ENCODE measurements around the gene CST2. TPM values are rescaled to one million over a fixed set of nuclear protein-coding genes. Genes with fewer than 3 reads are reported as not detected.
"Not testable (repeated sequence)": the region's sequence is repeated elsewhere in the genome, so short reads cannot be mapped to it uniquely, and the experiment has no call there.

Gene CST2, protein sequence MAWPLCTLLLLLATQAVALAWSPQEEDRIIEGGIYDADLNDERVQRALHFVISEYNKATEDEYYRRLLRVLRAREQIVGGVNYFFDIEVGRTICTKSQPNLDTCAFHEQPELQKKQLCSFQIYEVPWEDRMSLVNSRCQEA
- polyA plus RNA-seq (ENCODE audit: insufficient read length in 4 of 4): not detected

DNA sequence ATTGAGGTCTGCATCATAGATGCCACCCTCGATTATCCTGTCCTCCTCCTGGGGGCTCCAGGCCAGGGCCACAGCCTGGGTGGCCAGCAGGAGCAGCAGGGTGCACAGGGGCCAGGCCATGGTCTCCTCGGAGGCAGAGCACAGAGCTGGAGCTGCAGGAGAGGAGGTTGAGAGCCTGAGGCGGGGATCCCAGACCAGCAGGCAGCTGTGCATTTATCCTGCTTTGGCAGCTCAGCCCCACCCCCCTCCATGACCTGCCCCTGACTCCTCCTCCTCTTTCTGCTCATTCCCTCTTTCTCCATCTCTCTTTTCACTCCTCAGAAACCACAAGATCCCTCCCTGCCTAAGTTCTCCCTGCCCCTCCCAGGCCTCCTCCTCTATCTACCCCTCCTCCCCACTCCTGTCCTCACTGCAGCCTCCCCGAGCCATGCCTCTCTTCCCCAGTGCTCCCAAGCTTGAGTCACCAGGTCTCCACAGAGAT is at the start of gene CST2:
TSS of gene CST2 (minus strand) at position 189 of the 481 bp plus-strand sequence. CDS start at position 120, 69 bp downstream.
- no peak for DNase-seq (ENCODE audit: low read depth in 4 of 4, low spot score in 3 of 4)

GRCh38 chr20:23875606-23876237 is 49.2 kb upstream of the CST2 start:
- DNase-seq (ENCODE audit: low read depth in 4 of 4, low spot score in 3 of 4): no peak

- no peak for DNase-seq (ENCODE audit: low read depth in 4 of 4, low spot score in 3 of 4)
Measured at GRCh38 chr20:23874747-23875146, 48.2 kb upstream of the CST2 start.

DNA sequence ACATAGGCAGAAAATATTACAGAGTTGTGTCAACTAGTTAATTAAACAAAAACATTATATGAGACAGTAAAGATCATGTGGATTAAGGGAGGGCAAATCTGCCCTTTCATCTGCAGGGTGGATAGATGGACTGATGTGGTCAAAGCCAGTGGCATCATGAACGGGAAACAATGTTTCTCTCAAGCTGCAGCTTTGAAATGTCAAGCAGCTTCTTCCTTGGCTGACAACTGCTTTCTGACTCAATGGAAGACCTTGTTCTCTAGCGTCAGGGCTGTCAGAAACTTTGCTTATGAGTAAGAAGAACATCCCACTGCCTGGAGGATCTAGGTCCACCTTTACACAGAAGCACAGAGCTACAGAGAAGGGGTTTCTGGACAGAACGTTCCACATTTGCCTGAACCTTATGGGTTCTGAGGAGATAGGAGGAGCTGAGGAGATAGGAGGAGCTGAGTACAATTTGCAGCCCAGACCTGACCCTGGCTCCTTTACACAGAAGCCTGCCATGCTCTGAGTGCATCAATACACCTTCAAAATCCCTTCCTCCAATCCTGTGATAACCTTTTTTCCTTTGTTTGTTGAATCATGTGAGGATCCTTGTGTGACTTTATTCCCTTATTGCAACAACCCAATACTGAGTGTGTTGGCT is 47.0 kb upstream of the CST2 start:
- DNase-seq (ENCODE audit: low read depth in 4 of 4, low spot score in 3 of 4): no peak

GRCh38 chr20:23872065-23872464 is 45.5 kb upstream of the CST2 start:
- no peak for DNase-seq (ENCODE audit: low read depth in 4 of 4, low spot score in 3 of 4)

- no peak for DNase-seq (ENCODE audit: low read depth in 4 of 4, low spot score in 3 of 4)
Measured at GRCh38 chr20:23870461-23870860, 43.9 kb upstream of the CST2 start.

DNA sequence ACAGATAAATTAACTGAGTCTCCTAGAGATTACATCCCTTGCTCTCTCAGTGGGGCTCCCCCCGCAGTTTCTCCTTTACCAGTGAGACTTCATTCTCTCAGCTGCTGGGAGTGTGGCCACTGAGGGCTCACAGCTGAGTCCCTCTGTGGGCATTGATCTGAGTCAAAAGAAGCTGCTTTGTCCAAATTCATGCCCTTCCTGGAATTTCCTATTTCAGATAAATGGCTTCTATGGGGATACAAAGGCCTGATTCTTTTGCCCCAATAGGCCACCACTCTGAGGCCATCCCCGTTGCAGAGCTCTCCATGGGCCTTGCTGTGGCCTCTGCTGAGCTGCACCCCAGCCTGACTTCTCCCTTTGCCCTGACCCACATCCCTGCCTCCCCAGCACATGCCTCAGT is 43.0 kb upstream of the CST2 start:
- DNase-seq (ENCODE audit: low read depth in 4 of 4, low spot score in 3 of 4): no peak

GRCh38 chr20:23868321-23868720 is 41.8 kb upstream of the CST2 start:
- DNase-seq (ENCODE audit: low read depth in 4 of 4, low spot score in 3 of 4): no peak

GRCh38 chr20:23867152-23867776 is 40.7 kb upstream of the CST2 start:
- DNase-seq (ENCODE audit: low read depth in 4 of 4, low spot score in 3 of 4): no peak

DNA sequence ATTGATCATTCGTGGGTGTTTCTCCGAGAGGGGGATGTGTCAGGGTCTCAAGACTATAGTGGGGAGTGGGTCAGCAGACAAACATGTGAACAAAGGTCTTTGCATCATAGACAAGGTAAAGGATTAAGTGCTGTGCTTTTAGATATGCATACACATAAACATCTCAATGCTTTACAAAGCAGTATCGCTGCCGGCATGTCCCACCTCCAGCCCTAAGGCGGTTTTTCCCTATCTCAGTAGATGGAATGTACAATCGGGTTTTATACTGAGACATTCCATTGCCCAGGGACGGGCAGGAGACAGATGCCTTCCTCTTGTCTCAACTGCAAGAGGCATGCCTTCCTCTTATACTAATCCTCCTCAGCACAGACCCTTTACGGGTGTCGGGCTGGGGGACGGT is 34.2 kb upstream of the CST2 start:
- DNase-seq (ENCODE audit: low read depth in 4 of 4, low spot score in 3 of 4): not testable (repeated sequence)

- DNase-seq (ENCODE audit: low read depth in 4 of 4, low spot score in 3 of 4): peak in 3 of 4 donors; percentile 10 to 45 (median 30)
Measured at GRCh38 chr20:23857962-23858595, 31.6 kb upstream of the CST2 start.

DNA sequence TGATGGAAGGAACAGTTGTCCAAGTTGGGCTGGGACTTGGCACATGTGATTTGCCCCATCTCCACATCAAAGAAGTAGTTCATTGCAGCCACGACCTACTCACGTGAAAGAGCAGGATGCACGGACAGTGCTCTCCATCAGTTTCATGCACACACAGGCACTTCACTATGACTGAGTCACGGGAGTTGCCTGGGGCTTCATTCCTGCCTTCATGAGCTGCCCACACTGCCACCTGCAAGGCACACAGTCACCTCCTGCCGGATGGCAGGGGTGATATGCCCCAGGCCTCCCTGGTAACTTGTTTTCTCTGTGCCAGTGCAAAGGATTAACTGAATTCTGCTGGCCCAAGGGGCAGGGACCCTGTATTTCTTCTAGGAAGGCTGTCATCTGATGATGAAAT is 30.2 kb upstream of the CST2 start:
- DNase-seq (ENCODE audit: low read depth in 4 of 4, low spot score in 3 of 4): no peak

DNA sequence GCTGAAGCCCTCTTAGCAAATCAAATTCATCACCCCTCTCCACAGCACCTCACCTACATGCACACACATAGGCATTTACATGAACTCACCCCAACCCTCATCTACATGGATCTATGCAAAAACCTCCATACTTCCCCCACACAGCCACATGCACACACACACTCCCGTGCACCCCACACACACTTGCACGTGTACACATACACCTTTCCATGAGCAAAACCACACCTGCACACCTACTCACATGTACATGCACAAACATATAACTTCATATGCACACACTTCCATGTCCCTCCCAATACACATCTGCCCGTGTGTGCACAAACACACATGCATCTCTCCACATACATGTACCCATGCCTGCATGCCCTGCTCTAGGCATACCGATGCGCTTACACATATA is 29.7 kb upstream of the CST2 start:
- no peak for DNase-seq (ENCODE audit: low read depth in 4 of 4, low spot score in 3 of 4)

- DNase-seq (ENCODE audit: low read depth in 4 of 4, low spot score in 3 of 4): no peak
Measured at GRCh38 chr20:23841693-23842092, 15.2 kb upstream of the CST2 start.

DNA sequence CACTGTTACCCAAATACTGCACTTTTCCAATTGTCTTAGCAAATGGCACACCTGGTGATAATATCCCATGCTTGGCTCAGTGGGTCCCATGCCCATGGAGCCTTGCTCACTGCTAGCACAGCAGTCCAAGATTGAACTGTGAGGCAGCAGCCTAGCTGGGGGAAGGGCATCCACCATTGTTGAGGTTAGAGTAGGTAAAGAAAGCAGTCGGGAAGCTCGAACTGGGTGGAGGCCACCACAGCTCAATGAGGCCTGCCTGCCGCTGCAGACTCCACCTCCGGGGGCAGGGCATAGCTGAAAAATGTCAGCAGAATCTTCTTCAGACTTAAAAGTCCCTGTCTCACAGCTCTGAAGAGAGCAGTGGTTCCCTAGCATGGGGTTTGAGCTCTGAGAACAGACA is 9.2 kb upstream of the CST2 start:
- no peak for DNase-seq (ENCODE audit: low read depth in 4 of 4, low spot score in 3 of 4)

GRCh38 chr20:23832775-23833513 is 6.4 kb upstream of the CST2 start:
- no peak for DNase-seq (ENCODE audit: low read depth in 4 of 4, low spot score in 3 of 4)

GRCh38 chr20:23831961-23832360 is 5.4 kb upstream of the CST2 start:
- DNase-seq (ENCODE audit: low read depth in 4 of 4, low spot score in 3 of 4): not testable (repeated sequence)

GRCh38 chr20:23823621-23824324 is 2.8 kb downstream of the CST2 start:
- no peak for DNase-seq (ENCODE audit: low read depth in 4 of 4, low spot score in 3 of 4)

- no peak for DNase-seq (ENCODE audit: low read depth in 4 of 4, low spot score in 3 of 4)
Measured at GRCh38 chr20:23823111-23823510, 3.4 kb downstream of the CST2 start.

- no peak for DNase-seq (ENCODE audit: low read depth in 4 of 4, low spot score in 3 of 4)
Measured at GRCh38 chr20:23820493-23820892, 6.0 kb downstream of the CST2 start.

All from right renal pelvis (tissue), 4 donors.